LNCaP clone FGC (cell line): ENCODE results near the gene OR5B21.

Experiments used
- DNase-seq: peaks from one replicate; pipeline ENCODE4 v3.0.0-alpha.2; 2011; ENCODE audit warnings: low read depth
- H3K4me3 ChIP-seq: 2 replicates; pipeline ENCODE4 v1.5.1; 2011; ENCODE audit warnings: mild to moderate bottlenecking, low read depth, low read length, control low read depth
- TF ChIP-seq, protein P1 (sequence below): IDR thresholded peaks from 2 replicates; pipeline ENCODE4 v1.5.1; 2012; ENCODE audit warnings: mild to moderate bottlenecking; ENCODE audit not compliant: control insufficient read depth, insufficient read depth; ENCODE audit errors: extremely low read depth

OR5B21 gene

DNA sequence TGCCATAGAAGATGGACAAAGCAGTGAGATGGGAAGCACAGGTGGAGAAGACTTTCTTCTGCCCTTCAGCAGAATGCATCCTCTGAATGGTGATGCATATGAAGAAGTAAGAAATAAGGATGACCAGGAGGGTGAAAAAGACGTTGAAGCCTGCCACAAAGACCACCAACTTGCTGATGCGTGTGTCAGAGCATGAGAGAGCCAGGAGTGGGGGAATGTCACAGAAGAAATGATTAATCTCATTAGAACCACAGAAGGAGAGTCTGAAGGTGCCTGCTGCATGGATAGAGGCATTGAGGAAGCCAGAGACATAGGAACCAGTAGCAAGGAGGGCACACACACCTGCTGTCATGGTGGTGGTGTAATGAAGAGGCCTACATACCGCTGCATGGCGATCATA lies 550 bp downstream of the OR5B21 start:
- TF ChIP-seq, protein P1, sequence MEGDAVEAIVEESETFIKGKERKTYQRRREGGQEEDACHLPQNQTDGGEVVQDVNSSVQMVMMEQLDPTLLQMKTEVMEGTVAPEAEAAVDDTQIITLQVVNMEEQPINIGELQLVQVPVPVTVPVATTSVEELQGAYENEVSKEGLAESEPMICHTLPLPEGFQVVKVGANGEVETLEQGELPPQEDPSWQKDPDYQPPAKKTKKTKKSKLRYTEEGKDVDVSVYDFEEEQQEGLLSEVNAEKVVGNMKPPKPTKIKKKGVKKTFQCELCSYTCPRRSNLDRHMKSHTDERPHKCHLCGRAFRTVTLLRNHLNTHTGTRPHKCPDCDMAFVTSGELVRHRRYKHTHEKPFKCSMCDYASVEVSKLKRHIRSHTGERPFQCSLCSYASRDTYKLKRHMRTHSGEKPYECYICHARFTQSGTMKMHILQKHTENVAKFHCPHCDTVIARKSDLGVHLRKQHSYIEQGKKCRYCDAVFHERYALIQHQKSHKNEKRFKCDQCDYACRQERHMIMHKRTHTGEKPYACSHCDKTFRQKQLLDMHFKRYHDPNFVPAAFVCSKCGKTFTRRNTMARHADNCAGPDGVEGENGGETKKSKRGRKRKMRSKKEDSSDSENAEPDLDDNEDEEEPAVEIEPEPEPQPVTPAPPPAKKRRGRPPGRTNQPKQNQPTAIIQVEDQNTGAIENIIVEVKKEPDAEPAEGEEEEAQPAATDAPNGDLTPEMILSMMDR, result no peak
- H3K4me3 ChIP-seq, result no peak overlapping the region
- no peak for DNase-seq

DNA sequence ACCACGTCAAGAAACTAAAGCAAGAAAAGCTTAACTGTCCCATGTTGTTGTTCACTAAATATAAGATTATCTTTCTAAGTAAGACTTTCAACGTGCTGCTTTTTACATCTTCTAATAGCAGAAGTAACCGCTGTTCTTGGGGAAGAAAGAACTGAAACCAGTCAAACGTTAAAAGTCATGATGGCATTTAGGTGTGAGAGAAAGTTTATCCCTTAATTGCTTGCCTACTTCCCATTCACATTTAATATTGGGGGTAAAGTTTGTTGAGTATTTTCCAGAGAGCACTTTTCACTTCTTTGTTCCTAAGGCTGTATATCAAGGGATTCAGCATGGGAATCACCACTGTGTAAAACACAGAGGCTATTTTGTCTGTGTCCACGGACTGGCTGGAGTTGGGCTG lies 970 bp downstream of the OR5B21 start:
- DNase-seq, result no peak
- TF ChIP-seq, protein P1, result no peak
- no peak overlapping the region for H3K4me3 ChIP-seq

DNA sequence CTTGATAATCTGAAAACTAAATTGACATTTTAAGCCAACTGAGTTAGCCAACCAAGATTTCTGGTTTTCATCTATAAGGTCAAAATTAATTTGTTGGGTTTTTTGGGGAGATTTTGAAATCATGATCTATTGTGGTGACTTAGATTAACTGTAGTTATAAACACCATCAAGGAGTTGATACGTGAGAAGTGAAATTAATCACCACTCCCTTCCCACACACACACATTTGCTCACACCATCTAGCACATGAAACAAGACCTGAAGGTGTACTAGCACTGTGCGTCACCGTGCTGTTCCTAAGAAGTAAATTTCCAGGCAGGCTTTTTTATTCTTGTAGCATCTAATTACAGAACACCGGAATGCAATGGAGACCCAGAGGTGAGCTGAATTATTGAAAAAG lies 2.1 kb downstream of the OR5B21 start:
- DNase-seq, result no peak
- no peak overlapping the region for H3K4me3 ChIP-seq
- TF ChIP-seq, protein P1, result no peak

DNA sequence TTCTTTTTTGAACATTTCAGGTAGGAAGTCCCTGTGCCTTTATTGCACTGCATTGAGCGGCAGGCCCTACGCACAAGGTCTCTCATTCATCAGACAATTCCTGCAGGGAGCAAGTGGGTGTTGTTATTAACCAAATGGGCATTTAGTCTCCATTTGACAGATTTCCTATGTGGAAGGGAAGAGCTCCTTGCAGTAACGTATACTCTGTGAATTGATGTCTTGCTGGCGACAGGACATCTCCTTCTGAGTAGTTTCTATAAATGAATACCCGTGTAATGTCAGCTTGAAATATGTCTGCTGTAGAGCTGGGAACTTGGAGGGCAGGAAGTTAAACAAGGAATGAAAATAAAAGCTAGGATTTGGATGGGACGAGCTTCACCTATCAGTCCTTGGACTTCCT lies 3.7 kb downstream of the OR5B21 start:
- TF ChIP-seq, protein P1, result no peak
- no peak overlapping the region for H3K4me3 ChIP-seq
- no peak for DNase-seq

DNA sequence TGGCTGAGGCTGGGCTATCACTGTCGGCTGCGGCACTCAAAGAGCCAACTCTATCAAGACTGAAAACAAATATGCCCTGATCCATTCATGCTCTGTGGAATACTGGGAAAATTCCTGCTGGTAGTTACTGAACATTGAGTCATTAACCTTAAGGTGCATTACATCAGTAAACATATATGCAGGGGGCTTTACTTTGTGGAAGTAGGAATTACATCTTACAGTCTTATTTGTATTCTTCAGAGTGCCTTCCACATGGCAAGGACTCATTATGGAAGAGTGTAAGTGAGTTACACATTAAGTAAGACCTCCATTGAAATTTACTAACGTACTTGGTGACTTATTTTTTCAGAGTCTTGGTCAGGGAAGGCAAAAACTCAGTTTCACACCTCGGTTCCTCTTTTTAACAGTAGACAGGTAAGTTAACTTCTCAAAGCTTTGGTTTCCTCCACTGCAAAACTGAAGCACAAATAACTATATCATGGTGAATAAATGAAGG lies 4.5 kb downstream of the OR5B21 start:
- no peak overlapping the region for H3K4me3 ChIP-seq
- TF ChIP-seq, protein P1, result no peak
- no peak for DNase-seq

DNA sequence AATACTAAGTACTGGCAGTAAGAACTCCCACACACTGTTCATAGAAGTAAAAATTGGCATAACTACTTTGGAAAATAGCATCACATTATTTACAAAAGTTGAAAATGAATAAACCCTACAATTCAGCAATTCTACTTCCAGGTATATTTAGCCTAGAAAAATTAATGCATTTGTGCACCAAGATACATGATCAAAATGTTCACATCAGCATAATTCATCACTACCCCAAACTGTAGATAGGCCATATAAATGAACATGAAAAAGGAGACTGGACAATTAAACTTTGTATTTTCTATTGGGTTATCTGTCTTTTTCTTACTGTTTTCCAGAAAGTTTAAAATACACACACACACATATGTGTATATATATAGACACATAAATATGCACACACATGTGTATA lies 5.9 kb downstream of the OR5B21 start:
- no peak overlapping the region for H3K4me3 ChIP-seq
- DNase-seq, result no peak
- TF ChIP-seq, protein P1, result no peak

DNA sequence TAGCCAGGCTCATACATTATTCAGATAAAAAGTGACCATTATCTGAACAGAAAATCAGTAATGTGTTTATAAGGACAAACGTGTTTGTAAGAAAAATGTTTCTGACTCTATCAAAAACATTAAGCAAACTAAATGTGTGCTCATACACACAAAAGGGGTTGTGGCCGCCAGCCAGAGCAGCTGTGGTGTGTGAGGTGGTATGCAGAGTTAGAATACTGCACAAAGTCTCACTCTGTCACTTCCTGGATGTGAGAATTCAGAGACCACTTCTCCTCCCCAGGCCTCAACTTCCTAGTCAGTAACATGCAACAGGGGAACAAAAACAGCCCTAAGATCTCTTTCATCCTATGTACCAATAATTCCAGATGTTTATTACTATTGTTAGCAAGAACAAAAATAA lies 9.4 kb downstream of the OR5B21 start:
- no peak overlapping the region for H3K4me3 ChIP-seq
- TF ChIP-seq, protein P1, result no peak
- DNase-seq, result no peak
